HepG2 (cell line): ENCODE measurements around the gene ACER3. TPM values are rescaled to one million over a fixed set of nuclear protein-coding genes. Genes with fewer than 3 reads are reported as not detected.

Experiments used
- CBFB ChIP-seq: sonication (generic); formaldehyde crosslinking; IDR thresholded peaks from 2 replicates; pipeline ENCODE4 v1.4.0; 2020; ENCODE audit warnings: missing genetic modification reagents
- DR1 ChIP-seq: sonication (generic); formaldehyde crosslinking; IDR thresholded peaks from 2 replicates; pipeline ENCODE4 v1.8.0; 2021; ENCODE audit warnings: mild to moderate bottlenecking, missing genetic modification reagents, inconsistent platforms
- ELF4 ChIP-seq: sonication (generic); formaldehyde crosslinking; IDR thresholded peaks from 2 replicates; pipeline ENCODE4 v1.5.0; 2020; ENCODE audit warnings: missing genetic modification reagents, mild to moderate bottlenecking, moderate library complexity, borderline replicate concordance
- ETV5 ChIP-seq: IDR thresholded peaks from 2 replicates; pipeline ENCODE4 v1.6.1; 2018; ENCODE audit warnings: missing biosample characterization, missing genetic modification reagents, inconsistent platforms, borderline replicate concordance
- FOSL2 ChIP-seq: sonication (generic); formaldehyde crosslinking; IDR thresholded peaks from 2 replicates; pipeline ENCODE4 v1.4.0; 2020; ENCODE audit warnings: missing genetic modification reagents
- KDM5A ChIP-seq: fragments of 200-600 bp; sonication (generic); IDR thresholded peaks from 2 replicates; pipeline ENCODE4 v1.7.0; 2018; ENCODE audit warnings: antibody characterized with exemption, mild to moderate bottlenecking, low read length, borderline replicate concordance
- NFKBIZ ChIP-seq: IDR thresholded peaks from 2 replicates; pipeline ENCODE4 v1.6.1; 2018; ENCODE audit warnings: missing genetic modification reagents, missing compliant biosample characterization
- NFRKB ChIP-seq: fragments of 450-650 bp; IDR thresholded peaks from 2 replicates; pipeline ENCODE4 v1.6.1; 2017
- PHF8 ChIP-seq: sonication (generic); formaldehyde crosslinking; IDR thresholded peaks from 2 replicates; pipeline ENCODE4 v1.5.0; 2020; ENCODE audit warnings: missing genetic modification reagents
- POLR2G ChIP-seq: fragments of 200-400 bp; formaldehyde crosslinking; IDR thresholded peaks from 2 replicates; pipeline ENCODE4 v1.6.1; 2018; ENCODE audit warnings: mild to moderate bottlenecking, low read depth, low read length, moderate library complexity
- SETDB1 ChIP-seq: sonication (generic); formaldehyde crosslinking; IDR thresholded peaks from 2 replicates; pipeline ENCODE4 v1.5.1; 2020; ENCODE audit warnings: missing genetic modification reagents, mild to moderate bottlenecking, borderline replicate concordance
- SOX13 ChIP-seq, 3 experiments: fragments of 450-650 bp in 1 of 3; sonication (generic) in 1 of 3; formaldehyde crosslinking in 1 of 3; IDR thresholded peaks in 2 of 3; conservative IDR thresholded peaks in 1 of 3; 2 replicates each; pipeline versions ENCODE4 v1.5.0 to v1.6.1; 2016 to 2020; ENCODE audit warnings: antibody characterized with exemption in 1 of 3, mild to moderate bottlenecking in 1 of 3, missing compliant biosample characterization in 1 of 3, missing genetic modification reagents in 1 of 3, moderate library complexity in 1 of 3
- TCF12 ChIP-seq, 2 experiments: fragments of 450-650 bp in 1 of 2; sonication (generic) in 1 of 2; formaldehyde crosslinking in 1 of 2; IDR thresholded peaks; 2 replicates each; pipeline versions ENCODE4 v1.6.1 to v1.8.0; 2017 to 2022; ENCODE audit warnings: antibody characterized with exemption in 1 of 2, mild to moderate bottlenecking in 1 of 2, missing genetic modification reagents in 1 of 2, moderate library complexity in 1 of 2
- ZFY ChIP-seq: sonication (generic); formaldehyde crosslinking; IDR thresholded peaks from 2 replicates; pipeline ENCODE4 v1.4.0; 2020; ENCODE audit warnings: missing genetic modification reagents
- ZNF205 ChIP-seq: IDR thresholded peaks from 2 replicates; pipeline ENCODE4 v1.6.1; 2018; ENCODE audit warnings: missing biosample characterization, missing genetic modification reagents
- ZNF251 ChIP-seq: sonication (generic); formaldehyde crosslinking; IDR thresholded peaks from 2 replicates; pipeline ENCODE4 v1.9.0; 2021; ENCODE audit warnings: mild to moderate bottlenecking, missing genetic modification reagents
- ZNF510 ChIP-seq: sonication (generic); formaldehyde crosslinking; IDR thresholded peaks from 2 replicates; pipeline ENCODE4 v1.4.0; 2020; ENCODE audit warnings: low read depth, mild to moderate bottlenecking, missing genetic modification reagents
- ZNF550 ChIP-seq: sonication (generic); formaldehyde crosslinking; IDR thresholded peaks from 2 replicates; pipeline ENCODE4 v1.4.0; 2020; ENCODE audit warnings: mild to moderate bottlenecking, missing genetic modification reagents, borderline replicate concordance
- ZNF567 ChIP-seq: sonication (generic); formaldehyde crosslinking; IDR thresholded peaks from 2 replicates; pipeline ENCODE4 v1.8.1; 2023; ENCODE audit warnings: mild to moderate bottlenecking, missing genetic modification reagents, borderline replicate concordance
- ZNF768 ChIP-seq: sonication (generic); formaldehyde crosslinking; IDR thresholded peaks from 2 replicates; pipeline ENCODE4 v1.4.0; 2020; ENCODE audit warnings: missing genetic modification reagents
- ZNF773 ChIP-seq: sonication (generic); formaldehyde crosslinking; IDR thresholded peaks from 2 replicates; pipeline ENCODE4 v1.4.0; 2020; ENCODE audit warnings: missing genetic modification reagents, borderline replicate concordance
- ZNF782 ChIP-seq: sonication (generic); formaldehyde crosslinking; IDR thresholded peaks from 2 replicates; pipeline ENCODE4 v1.4.0; 2020; ENCODE audit warnings: missing genetic modification reagents, mild to moderate bottlenecking, borderline replicate concordance
- ZNF790 ChIP-seq: sonication (generic); formaldehyde crosslinking; IDR thresholded peaks from 2 replicates; pipeline ENCODE4 v1.8.0; 2022; ENCODE audit warnings: missing genetic modification reagents, mild to moderate bottlenecking, borderline replicate concordance
- ZNF850 ChIP-seq: sonication (generic); formaldehyde crosslinking; conservative IDR thresholded peaks from 2 replicates; pipeline ENCODE4 v1.9.0; 2021; ENCODE audit warnings: mild to moderate bottlenecking, missing genetic modification reagents
- polyA plus RNA-seq, 8 experiments: library from polyadenylated mRNA; depleted of rRNA in 3 of 8; stranded (reverse) in 7 of 8; unstranded in 1 of 8; fragments of >200 nt; fragmentation: Illumina TruSeq in 4 of 8; extraction: Trizol in 4 of 8; gene quantifications; 2 replicates each; pipeline versions ENCODE4 v1.2.1 to v1.2.3, GENCODE V29; 2011 to 2016; ENCODE audit warnings: low read depth in 4 of 8, missing spikeins in 1 of 8, mixed read lengths in 1 of 8; ENCODE audit not compliant: insufficient read depth in 1 of 8
- total RNA-seq, 5 experiments: library from RNA; depleted of rRNA; stranded (reverse); fragments of >200 nt; fragmentation: Illumina TruSeq; extraction: Trizol; gene quantifications; 2 replicates each; pipeline ENCODE4 v1.2.3, GENCODE V29; 2016; ENCODE audit warnings: low read depth in 1 of 5
- TF ChIP-seq, protein P1 (sequence below): sonication (generic); formaldehyde crosslinking; IDR thresholded peaks from 2 replicates; pipeline ENCODE4 v1.9.0; 2021; ENCODE audit warnings: missing genetic modification reagents, mild to moderate bottlenecking, borderline replicate concordance
- TF ChIP-seq, protein P2 (sequence below): sonication (generic); formaldehyde crosslinking; IDR thresholded peaks from 2 replicates; pipeline ENCODE4 v1.4.0; 2020; ENCODE audit warnings: missing genetic modification reagents
- TF ChIP-seq, protein P3 (sequence below): IDR thresholded peaks from 2 replicates; pipeline ENCODE4 v1.6.1; 2012; ENCODE audit warnings: inconsistent platforms

ACER3 gene
- total and polyA plus RNA-seq, 2 of the 13 experiments (the other 11 are each of a cell fraction or from before 2014, with no cell fraction given), result 6.0 to 9.8 TPM

DNA sequence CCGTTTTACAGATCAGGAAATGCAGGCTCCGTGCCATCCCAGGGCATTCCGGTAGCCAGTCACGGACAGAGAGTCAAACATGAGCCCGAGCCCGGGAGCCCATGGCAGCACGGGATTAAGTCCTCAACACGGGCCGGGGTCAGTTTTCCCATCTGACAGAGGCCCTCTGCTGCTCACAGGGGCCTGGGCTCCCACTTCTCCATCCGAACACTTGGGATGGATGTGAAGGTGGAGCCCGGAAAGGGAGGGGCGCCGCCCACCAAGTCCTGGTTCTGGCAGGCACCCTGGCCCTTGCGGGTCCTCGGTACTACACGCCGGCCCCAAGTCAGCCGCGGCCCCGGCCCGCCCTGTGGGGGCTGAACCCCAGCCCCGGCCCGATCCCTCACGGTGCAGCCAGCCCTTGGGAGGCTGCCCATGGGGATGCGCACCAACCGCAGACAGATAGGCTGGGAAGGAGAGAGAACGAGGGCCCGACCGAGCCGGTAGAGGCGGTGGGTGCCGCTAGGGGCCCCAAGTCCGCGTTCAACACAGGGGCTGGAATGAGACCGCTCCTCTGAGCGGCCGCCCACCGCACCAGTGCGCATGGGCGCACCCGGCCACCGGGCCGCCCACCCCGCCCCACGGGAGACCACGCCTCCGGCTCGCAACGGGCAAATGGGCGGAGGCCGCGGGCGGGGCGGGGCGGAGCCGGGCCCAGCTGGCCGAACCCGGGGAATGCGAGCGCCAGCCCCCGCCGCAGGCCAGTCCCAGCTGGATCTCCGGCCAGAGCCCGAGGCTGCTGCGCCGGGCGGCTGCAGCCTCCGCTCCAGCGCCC is 205.7 kb downstream of the ACER3 start, which contains the start of gene CAPN5 (continued):
- TF ChIP-seq TCF12 (IDR thresholded peaks at IDR 0.05) (no peak), TCF12 (CRISPR knock-in tag; IDR thresholded peaks at IDR 0.05) (0 out of 2 replicates have a peak, but pooled peaks have one; percentile 47), ETV5 (CRISPR knock-in tag) (no peak), NFRKB (no peak), ZNF768 (peak; percentile 12; the same call in 1 of the 2 replicates), ZNF251 (CRISPR knock-in tag) (no peak), ZNF790 (CRISPR knock-in tag) (no peak), ZNF773 (no peak), NFKBIZ (CRISPR knock-in tag) (no peak), FOSL2 (CRISPR knock-in tag) (0 out of 2 replicates have a peak, but pooled peaks have one; percentile 4), POLR2G (peak; percentile 36; the same call in 1 of the 2 replicates), CBFB (CRISPR knock-in tag) (no peak), ELF4 (CRISPR knock-in tag) (no peak), ZNF782 (CRISPR knock-in tag) (no peak), ZNF850 (no peak), SETDB1 (no peak), PHF8 (CRISPR knock-in tag) (peak; percentile 71), SOX13 (IDR thresholded peaks at IDR 0.05) (no peak), SOX13 (CRISPR knock-in tag; conservative IDR thresholded peaks at IDR 0.05 in 1 of 2, IDR thresholded peaks at IDR 0.05 in 1 of 2) (no peak), ZNF550 (CRISPR knock-in tag) (peak; percentile 81; the same call in 1 of the 2 replicates), ZNF567 (CRISPR knock-in tag) (peak; percentile 89), DR1 (CRISPR knock-in tag) (peak; percentile 51; the same call in 1 of the 2 replicates), ZNF205 (CRISPR knock-in tag) (peak; percentile 47; the same call in 1 of the 2 replicates), ZNF510 (CRISPR knock-in tag) (no peak), KDM5A (no peak), ZFY (CRISPR knock-in tag) (peak; percentile 62; the same call in 1 of the 2 replicates)
- TF ChIP-seq, protein P1, sequence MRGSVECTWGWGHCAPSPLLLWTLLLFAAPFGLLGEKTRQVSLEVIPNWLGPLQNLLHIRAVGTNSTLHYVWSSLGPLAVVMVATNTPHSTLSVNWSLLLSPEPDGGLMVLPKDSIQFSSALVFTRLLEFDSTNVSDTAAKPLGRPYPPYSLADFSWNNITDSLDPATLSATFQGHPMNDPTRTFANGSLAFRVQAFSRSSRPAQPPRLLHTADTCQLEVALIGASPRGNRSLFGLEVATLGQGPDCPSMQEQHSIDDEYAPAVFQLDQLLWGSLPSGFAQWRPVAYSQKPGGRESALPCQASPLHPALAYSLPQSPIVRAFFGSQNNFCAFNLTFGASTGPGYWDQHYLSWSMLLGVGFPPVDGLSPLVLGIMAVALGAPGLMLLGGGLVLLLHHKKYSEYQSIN (CRISPR knock-in tag), result no peak
- TF ChIP-seq, protein P2, sequence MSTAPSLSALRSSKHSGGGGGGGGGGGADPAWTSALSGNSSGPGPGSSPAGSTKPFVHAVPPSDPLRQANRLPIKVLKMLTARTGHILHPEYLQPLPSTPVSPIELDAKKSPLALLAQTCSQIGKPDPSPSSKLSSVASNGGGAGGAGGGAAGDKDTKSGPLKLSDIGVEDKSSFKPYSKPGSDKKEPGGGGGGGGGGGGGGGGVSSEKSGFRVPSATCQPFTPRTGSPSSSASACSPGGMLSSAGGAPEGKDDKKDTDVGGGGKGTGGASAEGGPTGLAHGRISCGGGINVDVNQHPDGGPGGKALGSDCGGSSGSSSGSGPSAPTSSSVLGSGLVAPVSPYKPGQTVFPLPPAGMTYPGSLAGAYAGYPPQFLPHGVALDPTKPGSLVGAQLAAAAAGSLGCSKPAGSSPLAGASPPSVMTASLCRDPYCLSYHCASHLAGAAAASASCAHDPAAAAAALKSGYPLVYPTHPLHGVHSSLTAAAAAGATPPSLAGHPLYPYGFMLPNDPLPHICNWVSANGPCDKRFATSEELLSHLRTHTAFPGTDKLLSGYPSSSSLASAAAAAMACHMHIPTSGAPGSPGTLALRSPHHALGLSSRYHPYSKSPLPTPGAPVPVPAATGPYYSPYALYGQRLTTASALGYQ, result no peak
- TF ChIP-seq, protein P3, sequence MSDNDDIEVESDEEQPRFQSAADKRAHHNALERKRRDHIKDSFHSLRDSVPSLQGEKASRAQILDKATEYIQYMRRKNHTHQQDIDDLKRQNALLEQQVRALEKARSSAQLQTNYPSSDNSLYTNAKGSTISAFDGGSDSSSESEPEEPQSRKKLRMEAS, result 0 out of 2 replicates have a peak, but pooled peaks have one; percentile 7
